Testis (tissue), 5 donors: ENCODE measurements around the gene PSMD14. TPM values are rescaled to one million over a fixed set of nuclear protein-coding genes. Genes with fewer than 3 reads are reported as not detected.
"Not testable (repeated sequence)": the region's sequence is repeated elsewhere in the genome, so short reads cannot be mapped to it uniquely, and the experiment has no call there.

Source experiments
- DNase-seq: peaks from one replicate; pipeline ENCODE4 v3.0.0-alpha.2; 2019
- H3K27ac ChIP-seq, 2 donors: fragments of 200-600 bp; sonication (generic); one replicate each; pipeline ENCODE4 v1.5.1; 2019
- H3K27me3 ChIP-seq: fragments of 200-600 bp; sonication (generic); one replicate; pipeline ENCODE4 v1.5.1; 2019
- H3K36me3 ChIP-seq: fragments of 200-600 bp; sonication (generic); one replicate; pipeline ENCODE4 v1.5.1; 2017; ENCODE audit warnings: low read depth; ENCODE audit errors: missing control alignments
- H3K4me1 ChIP-seq: fragments of 200-600 bp; sonication (generic); one replicate; pipeline ENCODE4 v1.5.1; 2019
- H3K4me3 ChIP-seq, 2 donors: fragments of 200-600 bp; sonication (generic); one replicate each; pipeline ENCODE4 v1.5.1; 2017 to 2019
- H3K9me3 ChIP-seq: fragments of 200-600 bp; sonication (generic); one replicate; pipeline ENCODE4 v1.5.1; 2017
- CTCF ChIP-seq, 3 experiments: fragments of 450-650 bp in 2 of 3; fragments of 200-600 bp in 1 of 3; sonication (generic) in 1 of 3; IDR thresholded peaks; one replicate each; pipeline ENCODE4 v1.5.1; 2016 to 2019; ENCODE audit warnings: antibody characterized with exemption in 3 of 3, mild to moderate bottlenecking in 2 of 3, moderate library complexity in 1 of 3
- POLR2A ChIP-seq: fragments of 450-650 bp; IDR thresholded peaks from one replicate; pipeline ENCODE4 v1.6.1; 2017; ENCODE audit warnings: antibody characterized with exemption, mild to moderate bottlenecking, moderate library complexity
- WGBS, 2 donors: methylation state at CpG; one replicate each; pipeline ENCODE4 v1.1.5; 2018; 5-methylcytosine and 5-hydroxymethylcytosine counted together
- intact Hi-C: fragments of 100-400 bp; cut with DNase I; formaldehyde crosslinking; loops from one replicate; pipeline ENCODE4 v1.15.1; 2023; ENCODE audit warnings: low total_unique reads
- long read RNA-seq, 2 donors: transcript quantifications; one replicate each; lab custom pipeline, GENCODE V29; 2026
- polyA plus RNA-seq: library from polyadenylated mRNA; stranded (reverse); fragments of 350-450 nt; fragmentation: Illumina TruSeq; extraction: RNeasy Lipid Tissue Mini Kit (QIAGEN cat#74804); gene quantifications from one replicate; pipeline ENCODE4 v1.2.3, GENCODE V29; 2014; ENCODE audit warnings: low read depth, low replicate concordance; ENCODE audit not compliant: insufficient read depth
- total RNA-seq, 2 donors: library from RNA; depleted of rRNA; stranded (reverse); fragments of >200 nt; gene quantifications; one replicate each; pipeline ENCODE4 v1.2.3, GENCODE V29; 2016

PSMD14 gene
- total RNA-seq (10 to 100 TPM; 43.7 to 48.0 TPM), polyA plus RNA-seq (61.1 TPM)
- long read RNA-seq, donor 1, full-length matches to known transcripts: 38 of 44 reads
- long read RNA-seq, donor 1, partial matches to known transcripts: 6 of 44 reads
- long read RNA-seq, donor 1, other reads (novel, unspliced or antisense): 0 of 44 reads
- long read RNA-seq, donor 2, full-length matches to known transcripts: 29 of 36 reads
- long read RNA-seq, donor 2, partial matches to known transcripts: 7 of 36 reads
- long read RNA-seq, donor 2, other reads (novel, unspliced or antisense): 0 of 36 reads

DNA sequence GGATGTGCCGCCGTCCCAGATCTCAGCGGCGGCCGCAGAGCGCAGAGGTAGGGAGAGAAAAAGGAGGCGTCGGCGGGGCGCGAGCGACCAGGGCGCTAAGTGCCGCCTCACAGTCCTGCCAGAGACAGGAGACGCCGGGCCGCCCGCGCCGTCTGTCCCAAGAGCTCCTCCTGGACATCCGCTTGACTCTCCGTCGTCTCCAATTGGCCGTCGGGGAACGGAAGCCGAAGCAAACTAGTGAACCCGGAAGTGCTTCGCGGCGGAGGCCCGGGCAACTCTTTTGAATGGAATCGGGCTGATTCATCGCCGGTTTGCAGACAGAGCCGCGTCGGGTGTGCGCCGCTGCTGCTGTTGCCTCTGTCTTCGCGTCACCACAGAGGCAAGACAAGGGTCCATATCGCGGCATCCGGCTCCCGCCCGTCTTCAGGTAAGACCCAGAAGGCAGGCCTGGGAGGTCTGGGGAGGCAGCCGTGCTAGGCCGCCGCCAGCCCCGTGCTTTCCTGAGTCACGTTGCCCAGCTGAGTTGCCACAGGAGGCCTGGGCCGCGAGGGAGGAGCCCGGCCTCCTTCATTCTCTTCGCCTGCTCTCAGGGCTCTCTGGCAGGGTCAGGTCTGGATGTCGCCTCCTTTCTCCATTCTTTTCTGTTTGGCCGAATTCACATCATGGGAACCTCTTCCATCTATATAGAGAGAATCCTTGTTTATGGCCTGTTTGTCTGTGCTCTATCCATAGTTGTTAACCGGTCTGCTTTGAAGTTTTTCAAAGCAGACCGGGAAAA is at the start of gene PSMD14:
Gene PSMD14 (plus strand): TSS at position 248 of the 778 bp plus-strand sequence. CDS start 10,401 bp downstream, outside the sequence.
- Histone ChIP-seq H3K27me3 (no peaks in the 10 kb centered on the region), H3K36me3 (no peaks in the 10 kb centered on the region), H3K4me1 (peaks cover 9% of the 10 kb centered on the region), H3K4me3 (peak within 1 kb of the TSS; percentile 72 to 92), H3K27ac (peak within 1 kb of the TSS; percentile 79 to 88), H3K9me3 (no peaks in the 10 kb centered on the region)
- DNase-seq: peak; percentile 97
- intact Hi-C loops: no loop called here
- WGBS, 2 donors: 0 to 1% methylated on average over 45 to 58 of the region's 60 CpGs
- TF ChIP-seq POLR2A (no peak), CTCF (IDR thresholded peaks at IDR 0.05) (no peak)

GRCh38 chr2:161265874-161266273 is 42.4 kb upstream of the PSMD14 start:
- DNase-seq: no peak
- Histone ChIP-seq H3K27ac (no peak overlapping the region), H3K27me3 (no peaks in the 10 kb centered on the region), H3K4me3 (no peak overlapping the region), H3K36me3 (no peaks in the 10 kb centered on the region), H3K4me1 (no peaks in the 10 kb centered on the region), H3K9me3 (no peaks in the 10 kb centered on the region)
- intact Hi-C loops: no loop called here
- TF ChIP-seq POLR2A (no peak), CTCF (IDR thresholded peaks at IDR 0.05) (no peak)
- 58 to 86% methylated on average over 11 of the region's 11 CpGs for WGBS, 2 donors

GRCh38 chr2:161269111-161269510 is 39.1 kb upstream of the PSMD14 start:
- intact Hi-C loops: no loop called here
- H3K27ac ChIP-seq: no peak overlapping the region
- no peak for DNase-seq
- no peaks in the 10 kb centered on the region for H3K27me3 ChIP-seq
- TF ChIP-seq CTCF (IDR thresholded peaks at IDR 0.05) (no peak), POLR2A (no peak)
- no peaks in the 10 kb centered on the region for H3K9me3 ChIP-seq
- no peaks in the 10 kb centered on the region for H3K4me1 ChIP-seq
- no peaks in the 10 kb centered on the region for H3K36me3 ChIP-seq
- WGBS, 2 donors: 91 to 96% methylated on average over 3 of the region's 3 CpGs
- no peak overlapping the region for H3K4me3 ChIP-seq

DNA sequence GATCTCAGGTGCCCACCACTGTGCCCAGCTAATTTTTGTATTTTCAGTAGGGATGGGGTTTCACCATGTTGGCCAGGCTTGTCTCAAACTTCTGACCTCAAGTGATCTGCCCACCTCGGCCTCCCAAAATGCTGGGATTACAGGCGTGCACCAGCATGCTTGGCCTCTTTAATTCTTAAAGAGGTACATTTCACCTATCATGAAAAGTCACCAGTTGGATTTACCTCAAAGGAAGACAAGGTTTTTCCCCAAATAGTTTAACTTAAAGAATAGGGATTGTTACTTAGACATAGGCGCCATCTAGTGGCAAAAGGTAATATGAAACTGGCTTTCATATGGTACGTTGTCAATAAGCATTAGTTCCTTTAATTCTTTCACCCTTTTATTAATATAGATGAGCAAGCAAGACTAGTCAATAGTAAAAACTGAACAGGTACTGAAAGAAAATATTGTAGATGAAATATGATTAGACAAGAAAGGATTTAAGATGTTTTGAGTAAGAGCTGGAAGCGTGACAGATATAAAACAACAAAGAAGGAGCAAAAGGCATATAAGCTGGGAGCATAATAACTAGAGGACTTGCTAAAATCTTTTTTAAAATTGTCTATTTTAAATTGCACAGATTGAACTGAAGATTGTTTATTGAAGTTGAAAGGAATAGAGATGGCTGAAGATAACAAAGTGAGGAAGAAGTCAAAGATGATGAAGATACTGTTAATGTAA is 35.0 kb upstream of the PSMD14 start:
- H3K27me3 ChIP-seq: no peaks in the 10 kb centered on the region
- no peaks in the 10 kb centered on the region for H3K4me1 ChIP-seq
- no peaks in the 10 kb centered on the region for H3K9me3 ChIP-seq
- no peak overlapping the region for H3K4me3 ChIP-seq
- no peak overlapping the region for H3K27ac ChIP-seq
- WGBS, 2 donors: 47% methylated on average over 5 of the region's 5 CpGs
- intact Hi-C loops: no loop called here
- no peak for DNase-seq
- TF ChIP-seq POLR2A (no peak), CTCF (IDR thresholded peaks at IDR 0.05) (peak in 2 of 3 experiments; percentile 14 to 80)
- no peaks in the 10 kb centered on the region for H3K36me3 ChIP-seq

DNA sequence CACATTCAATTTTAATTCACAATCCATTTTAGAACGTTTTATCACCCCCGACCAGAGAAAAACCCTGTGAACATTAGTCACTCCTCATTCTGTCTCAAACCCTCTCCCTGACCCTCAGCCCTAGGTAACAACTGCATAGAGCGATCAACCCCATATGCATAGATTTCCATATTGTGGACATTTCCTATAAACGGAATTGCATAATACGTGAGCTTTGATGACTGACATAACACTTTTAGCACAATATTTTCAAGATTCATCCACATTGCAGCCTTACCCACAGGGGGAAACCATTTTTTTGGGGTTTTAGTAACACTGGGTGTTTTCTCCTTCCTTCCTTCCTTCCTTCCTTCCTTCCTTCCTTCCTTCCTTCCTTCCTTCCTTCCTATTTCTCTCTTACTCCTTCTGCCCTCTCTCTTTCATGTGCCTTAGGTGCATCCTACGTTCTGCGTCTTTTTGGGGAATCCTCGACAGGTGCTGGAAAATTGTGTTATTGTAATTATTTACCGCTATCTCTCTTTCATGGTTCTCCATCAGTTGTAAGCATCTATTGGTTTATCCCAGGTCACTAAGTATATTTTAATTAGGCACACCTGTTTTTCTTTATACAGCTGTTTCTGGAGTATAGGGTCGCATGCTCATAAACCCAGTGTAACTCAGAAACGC is 29.5 kb upstream of the PSMD14 start:
- H3K27me3 ChIP-seq, intact Hi-C loops, DNase-seq, H3K4me1 ChIP-seq, H3K36me3 ChIP-seq, H3K9me3 ChIP-seq, H3K4me3 ChIP-seq, H3K27ac ChIP-seq: not testable (repeated sequence)
- WGBS, 2 donors: 63 to 72% methylated on average over 11 of the region's 11 CpGs

- H3K4me1 ChIP-seq, H3K27me3 ChIP-seq, DNase-seq, H3K27ac ChIP-seq, H3K4me3 ChIP-seq, intact Hi-C loops, H3K36me3 ChIP-seq, H3K9me3 ChIP-seq: not testable (repeated sequence)
- 68 to 73% methylated on average over 5 of the region's 5 CpGs for WGBS, 2 donors
Measured at GRCh38 chr2:161279230-161279815, 28.9 kb upstream of the PSMD14 start.
